Adrenal gland (tissue), 5 donors: ENCODE data around the gene ASTN2.

Source experiments
- POLR2A ChIP-seq, 2 donors: fragments of 450-650 bp; IDR thresholded peaks; one replicate each; pipeline ENCODE4 v1.6.1; 2017; ENCODE audit warnings: antibody characterized with exemption in 2 of 2, mild to moderate bottlenecking in 2 of 2, moderate library complexity in 1 of 2
- TF ChIP-seq, protein P1 (sequence below), 6 experiments: fragments of 450-650 bp in 4 of 6; fragments of 200-600 bp in 2 of 6; sonication (generic) in 1 of 6; IDR thresholded peaks; 1 replicate in 5 of 6; 2 replicates in 1 of 6; pipeline versions ENCODE4 v1.5.1 to v1.8.0; 2016 to 2021; ENCODE audit warnings: antibody characterized with exemption in 6 of 6, mild to moderate bottlenecking in 2 of 6, moderate library complexity in 1 of 6
- donor health status: DM: no; HTN: no; CAD: no.

DNA sequence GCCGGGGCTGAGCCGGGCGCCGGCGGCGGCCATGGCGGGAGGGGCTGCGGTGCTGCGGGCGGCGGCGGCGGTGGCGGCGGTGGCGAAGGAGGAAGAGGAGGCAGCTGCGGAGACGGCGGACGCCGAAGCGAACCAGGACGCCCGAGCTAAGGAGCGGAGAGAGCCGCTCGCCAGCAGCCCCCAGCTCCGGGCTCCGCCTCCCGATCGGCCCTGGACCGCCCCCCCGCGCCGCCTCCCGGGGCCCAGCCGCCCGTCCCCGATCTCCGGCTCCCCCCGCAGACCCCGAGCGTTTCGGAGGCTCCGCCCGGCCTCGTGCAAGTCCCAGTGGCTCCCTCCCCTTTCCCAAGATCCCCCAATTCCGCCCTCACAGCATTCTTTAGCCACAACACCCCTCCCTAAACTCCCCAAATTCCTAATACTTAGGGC, at the start of gene ASTN2:
- TF ChIP-seq POLR2A (IDR thresholded peaks at IDR 0.05): no peak
- TF ChIP-seq, protein P1, sequence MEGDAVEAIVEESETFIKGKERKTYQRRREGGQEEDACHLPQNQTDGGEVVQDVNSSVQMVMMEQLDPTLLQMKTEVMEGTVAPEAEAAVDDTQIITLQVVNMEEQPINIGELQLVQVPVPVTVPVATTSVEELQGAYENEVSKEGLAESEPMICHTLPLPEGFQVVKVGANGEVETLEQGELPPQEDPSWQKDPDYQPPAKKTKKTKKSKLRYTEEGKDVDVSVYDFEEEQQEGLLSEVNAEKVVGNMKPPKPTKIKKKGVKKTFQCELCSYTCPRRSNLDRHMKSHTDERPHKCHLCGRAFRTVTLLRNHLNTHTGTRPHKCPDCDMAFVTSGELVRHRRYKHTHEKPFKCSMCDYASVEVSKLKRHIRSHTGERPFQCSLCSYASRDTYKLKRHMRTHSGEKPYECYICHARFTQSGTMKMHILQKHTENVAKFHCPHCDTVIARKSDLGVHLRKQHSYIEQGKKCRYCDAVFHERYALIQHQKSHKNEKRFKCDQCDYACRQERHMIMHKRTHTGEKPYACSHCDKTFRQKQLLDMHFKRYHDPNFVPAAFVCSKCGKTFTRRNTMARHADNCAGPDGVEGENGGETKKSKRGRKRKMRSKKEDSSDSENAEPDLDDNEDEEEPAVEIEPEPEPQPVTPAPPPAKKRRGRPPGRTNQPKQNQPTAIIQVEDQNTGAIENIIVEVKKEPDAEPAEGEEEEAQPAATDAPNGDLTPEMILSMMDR (IDR thresholded peaks at IDR 0.05): no peak
